Keratinocyte (primary cell): Measurements from ENCODE around the gene SNN. TPM values are rescaled to one million over a fixed set of nuclear protein-coding genes. Genes with fewer than 3 reads are reported as not detected.

ENCODE experiments used
- DNase-seq: peaks from one replicate; pipeline ENCODE4 v3.0.0-alpha.2; 2011; ENCODE audit warnings: low read depth, missing footprints, low spot score
- FAIRE-seq: peaks from 2 replicates; lab custom pipeline; 2011; peaks lifted over from hg19 to GRCh38; lab: Jason Lieb, UNC
- H2AFZ ChIP-seq: 2 replicates; pipeline ENCODE4 v1.6.0; 2012; ENCODE audit warnings: low read length, control low read depth, inconsistent platforms; ENCODE audit not compliant: control insufficient read depth
- H3K27ac ChIP-seq: 2 replicates; pipeline ENCODE4 v1.5.1; 2011; ENCODE audit warnings: low read length; ENCODE audit not compliant: control insufficient read depth, insufficient read depth
- H3K27me3 ChIP-seq: 3 replicates; pipeline ENCODE4 v1.6.0; 2011; ENCODE audit warnings: low read length; ENCODE audit not compliant: control insufficient read depth, insufficient read depth; ENCODE audit errors: extremely low read depth
- H3K36me3 ChIP-seq, 2 experiments: 2 replicates in 1 of 2; 3 replicates in 1 of 2; pipeline ENCODE4 v1.5.1; 2011; ENCODE audit warnings: low read length in 2 of 2, mild to moderate bottlenecking in 1 of 2; ENCODE audit not compliant: control insufficient read depth in 2 of 2, insufficient read depth in 2 of 2; ENCODE audit errors: extremely low read depth in 1 of 2
- H3K4me1 ChIP-seq: 3 replicates; pipeline ENCODE4 v1.5.1; 2011; ENCODE audit warnings: low read length; ENCODE audit not compliant: control insufficient read depth, insufficient read depth; ENCODE audit errors: extremely low read depth
- H3K4me2 ChIP-seq: 3 replicates; pipeline ENCODE4 v1.6.0; 2011; ENCODE audit warnings: low read depth, low read length; ENCODE audit not compliant: control insufficient read depth, insufficient read depth; ENCODE audit errors: extremely low read depth
- H3K4me3 ChIP-seq, 3 experiments: fragments of 200-600 bp in 1 of 3; sonication (generic) in 1 of 3; 2 replicates in 2 of 3; 3 replicates in 1 of 3; pipeline ENCODE4 v1.5.1; 2011 to 2016; ENCODE audit warnings: low read length in 3 of 3, mild to moderate bottlenecking in 3 of 3, control low read depth in 2 of 3, inconsistent platforms in 1 of 3, low read depth in 1 of 3, mixed read lengths in 1 of 3, mixed run types in 1 of 3, moderate library complexity in 1 of 3; ENCODE audit not compliant: control insufficient read depth in 2 of 3, insufficient read depth in 2 of 3; ENCODE audit errors: extremely low read depth in 1 of 3
- H3K79me2 ChIP-seq: 2 replicates; pipeline ENCODE4 v1.6.0; 2012; ENCODE audit warnings: low read length; ENCODE audit not compliant: control insufficient read depth, insufficient read depth
- H3K9ac ChIP-seq: 3 replicates; pipeline ENCODE4 v1.6.0; 2011; ENCODE audit warnings: low read length; ENCODE audit not compliant: control insufficient read depth, insufficient read depth; ENCODE audit errors: extremely low read depth
- H3K9me1 ChIP-seq: 3 replicates; pipeline ENCODE4 v1.6.0; 2011; ENCODE audit warnings: low read length; ENCODE audit not compliant: control insufficient read depth, insufficient read depth; ENCODE audit errors: extremely low read depth
- H3K9me3 ChIP-seq: 2 replicates; pipeline ENCODE4 v1.5.1; 2012; ENCODE audit warnings: low read depth, low read length; ENCODE audit not compliant: control insufficient read depth
- H4K20me1 ChIP-seq: 3 replicates; pipeline ENCODE4 v1.6.0; 2011; ENCODE audit warnings: low read length; ENCODE audit not compliant: control insufficient read depth, insufficient read depth; ENCODE audit errors: extremely low read depth
- EZH2 ChIP-seq: IDR thresholded peaks from one replicate; pipeline ENCODE4 v1.6.1; 2012; ENCODE audit warnings: inconsistent platforms, mild to moderate bottlenecking, low read length, moderate library complexity
- dilution Hi-C: fragments of 300-500 bp; cut with MboI; formaldehyde crosslinking; loops from one replicate; pipeline ENCODE4 v1.7.0; 2020; ENCODE audit warnings: low sequenced_read_pairs; ENCODE audit not compliant: extremely low pct_ligation_motif_present
- polyA plus RNA-seq, 5 experiments: library from polyadenylated mRNA; depleted of rRNA in 3 of 5; stranded (reverse) in 3 of 5; stranded (forward) in 1 of 5; unstranded in 1 of 5; fragments of >200 nt; gene quantifications; 1 replicate in 1 of 5; 2 replicates in 3 of 5; 3 replicates in 1 of 5; pipeline versions ENCODE4 v1.2.1 to v1.2.3, GENCODE V29; 2011 to 2012; ENCODE audit warnings: missing spikeins in 2 of 5, low read depth in 1 of 5, low replicate concordance in 1 of 5
- TF ChIP-seq, protein P1 (sequence below), 3 experiments: IDR thresholded peaks in 1 of 3; conservative IDR thresholded peaks in 1 of 3; optimal IDR thresholded peaks in 1 of 3; 2 replicates in 2 of 3; 3 replicates in 1 of 3; pipeline versions ENCODE3 to v1.5.1; 2011; ENCODE audit warnings: low read length in 3 of 3, mild to moderate bottlenecking in 3 of 3, moderate library complexity in 2 of 3, control low read depth in 1 of 3, inconsistent platforms in 1 of 3; ENCODE audit not compliant: insufficient read depth in 2 of 3; ENCODE audit errors: extremely low read depth in 1 of 3

The SNN gene
- polyA plus RNA-seq, 1 donor (not counting 4 experiments of a cell fraction or from before 2014, with no cell fraction given), result 15.9 TPM

DNA sequence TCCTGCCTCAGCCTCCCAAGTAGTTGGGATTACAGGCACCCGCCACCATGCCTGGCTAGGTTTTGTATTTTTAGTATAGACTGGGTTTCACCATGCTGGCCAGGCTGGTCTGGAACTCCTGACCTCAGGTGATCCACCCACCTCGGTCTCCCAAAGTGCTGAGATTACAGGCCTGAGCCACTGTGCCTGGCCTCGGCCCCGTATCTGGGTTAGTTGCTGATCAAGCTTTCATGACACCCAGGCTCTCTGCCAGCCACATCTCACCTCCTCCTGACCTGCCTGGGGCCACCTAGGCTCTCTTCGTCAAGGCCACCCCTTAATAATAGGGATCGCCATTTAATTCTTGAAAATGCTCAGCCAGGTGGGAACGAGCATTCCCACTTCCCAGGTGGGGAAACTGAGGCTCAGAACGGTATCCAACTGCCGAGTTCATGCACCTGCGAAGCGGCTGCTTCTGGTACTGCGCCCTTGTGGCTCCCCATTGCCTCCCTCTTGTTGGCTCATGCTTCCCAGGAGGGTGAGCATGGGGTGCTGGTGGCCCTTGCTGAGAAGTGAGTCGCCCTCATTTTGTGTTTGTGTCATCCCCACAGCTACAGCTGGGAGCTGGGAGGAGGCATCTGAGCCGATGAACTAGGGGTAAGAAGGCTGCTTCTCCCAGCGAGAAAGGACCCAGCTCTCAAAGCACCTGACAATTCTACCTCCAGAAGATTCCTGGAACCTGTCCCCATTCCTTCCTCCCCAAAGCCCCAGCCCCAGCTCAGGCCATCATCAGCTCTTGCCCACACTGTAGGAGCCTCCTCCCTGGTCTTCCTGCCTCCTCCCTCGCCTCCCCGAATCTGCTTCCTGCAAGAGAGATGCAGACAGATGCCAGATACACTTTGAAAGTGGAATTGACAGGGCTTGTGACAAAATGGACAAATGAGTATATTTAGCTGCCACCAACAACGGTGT, 17.3 kb upstream of the SNN start:
- H3K9me1 ChIP-seq, result no peaks in the 10 kb centered on the region
- no peaks in the 10 kb centered on the region for H3K9me3 ChIP-seq
- no peak for DNase-seq
- no peak overlapping the region for H3K4me3 ChIP-seq
- H3K27me3 ChIP-seq, result no peaks in the 10 kb centered on the region
- TF ChIP-seq, protein P1, sequence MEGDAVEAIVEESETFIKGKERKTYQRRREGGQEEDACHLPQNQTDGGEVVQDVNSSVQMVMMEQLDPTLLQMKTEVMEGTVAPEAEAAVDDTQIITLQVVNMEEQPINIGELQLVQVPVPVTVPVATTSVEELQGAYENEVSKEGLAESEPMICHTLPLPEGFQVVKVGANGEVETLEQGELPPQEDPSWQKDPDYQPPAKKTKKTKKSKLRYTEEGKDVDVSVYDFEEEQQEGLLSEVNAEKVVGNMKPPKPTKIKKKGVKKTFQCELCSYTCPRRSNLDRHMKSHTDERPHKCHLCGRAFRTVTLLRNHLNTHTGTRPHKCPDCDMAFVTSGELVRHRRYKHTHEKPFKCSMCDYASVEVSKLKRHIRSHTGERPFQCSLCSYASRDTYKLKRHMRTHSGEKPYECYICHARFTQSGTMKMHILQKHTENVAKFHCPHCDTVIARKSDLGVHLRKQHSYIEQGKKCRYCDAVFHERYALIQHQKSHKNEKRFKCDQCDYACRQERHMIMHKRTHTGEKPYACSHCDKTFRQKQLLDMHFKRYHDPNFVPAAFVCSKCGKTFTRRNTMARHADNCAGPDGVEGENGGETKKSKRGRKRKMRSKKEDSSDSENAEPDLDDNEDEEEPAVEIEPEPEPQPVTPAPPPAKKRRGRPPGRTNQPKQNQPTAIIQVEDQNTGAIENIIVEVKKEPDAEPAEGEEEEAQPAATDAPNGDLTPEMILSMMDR (optimal IDR thresholded peaks at IDR 0.05 in 1 of 3, IDR thresholded peaks at IDR 0.05 in 1 of 3, conservative IDR thresholded peaks at IDR 0.05 in 1 of 3; ENCODE audit: extremely low read depth in 1 of 3, insufficient read depth in 2 of 3, low read length in 3 of 3), result no peak
- no peak for TF ChIP-seq EZH2
- no peak overlapping the region for H3K27ac ChIP-seq
- no peaks in the 10 kb centered on the region for H3K79me2 ChIP-seq
- no peak overlapping the region for H2AFZ ChIP-seq
- no peaks in the 10 kb centered on the region for H3K4me1 ChIP-seq
- no peak overlapping the region for H3K9ac ChIP-seq
- no peaks in the 10 kb centered on the region for H4K20me1 ChIP-seq
- H3K36me3 ChIP-seq, result no peaks in the 10 kb centered on the region
- no peak overlapping the region for H3K4me2 ChIP-seq
- dilution Hi-C loops, result no loop called here
- no peak for FAIRE-seq

DNA sequence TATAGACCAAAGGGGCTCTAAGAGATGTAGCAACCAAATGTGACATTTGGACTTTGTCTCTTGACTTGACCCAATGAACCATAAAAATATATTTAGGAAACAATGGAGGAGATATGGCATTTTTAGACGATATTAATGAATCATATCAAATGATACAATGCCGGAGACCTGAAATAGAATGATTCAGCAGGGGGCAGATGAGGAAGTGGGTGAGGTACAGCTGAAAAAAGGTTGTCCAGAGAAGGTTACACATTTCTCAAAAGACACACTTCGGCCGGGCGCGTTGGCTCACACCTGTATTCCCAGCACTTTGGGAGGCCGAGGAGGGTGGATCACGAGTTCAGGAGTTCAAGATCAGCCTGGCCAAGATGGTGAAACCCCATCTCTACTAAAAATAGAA, 16.5 kb upstream of the SNN start:
- no peaks in the 10 kb centered on the region for H3K9me3 ChIP-seq
- DNase-seq (no peak), FAIRE-seq (no peak)
- dilution Hi-C loops, result no loop called here
- no peaks in the 10 kb centered on the region for H3K9me1 ChIP-seq
- no peaks in the 10 kb centered on the region for H3K36me3 ChIP-seq
- H3K4me3 ChIP-seq, result no peak overlapping the region
- no peak overlapping the region for H3K9ac ChIP-seq
- no peak overlapping the region for H2AFZ ChIP-seq
- H4K20me1 ChIP-seq, result no peaks in the 10 kb centered on the region
- no peak for TF ChIP-seq EZH2
- TF ChIP-seq, protein P1 (optimal IDR thresholded peaks at IDR 0.05 in 1 of 3, IDR thresholded peaks at IDR 0.05 in 1 of 3, conservative IDR thresholded peaks at IDR 0.05 in 1 of 3; ENCODE audit: extremely low read depth in 1 of 3, insufficient read depth in 2 of 3, low read length in 3 of 3), result no peak
- no peak overlapping the region for H3K27ac ChIP-seq
- H3K27me3 ChIP-seq, result no peaks in the 10 kb centered on the region
- H3K79me2 ChIP-seq, result no peaks in the 10 kb centered on the region
- H3K4me1 ChIP-seq, result no peaks in the 10 kb centered on the region
- H3K4me2 ChIP-seq, result no peak overlapping the region
